PFSK-1 (cell line): ENCODE results near the gene MYO10.

Source experiments
- FOXP2 ChIP-seq: optimal IDR thresholded peaks from 2 replicates; pipeline ENCODE3; 2011; ENCODE audit warnings: borderline replicate concordance, control low read depth, inconsistent platforms; ENCODE audit not compliant: insufficient read depth; ENCODE audit errors: extremely low read length, extremely low read depth
- POLR2AphosphoS5 ChIP-seq: IDR thresholded peaks from 2 replicates; pipeline ENCODE4 v1.6.1; 2012; ENCODE audit warnings: low read depth, mild to moderate bottlenecking, control low read depth, low read length, moderate library complexity
- SIN3A ChIP-seq: IDR thresholded peaks from 2 replicates; pipeline ENCODE4 v1.6.1; 2012; ENCODE audit warnings: mild to moderate bottlenecking, low read length, moderate library complexity, borderline replicate concordance; ENCODE audit not compliant: insufficient read depth
- TAF1 ChIP-seq: IDR thresholded peaks from 2 replicates; pipeline ENCODE4 v1.6.1; 2012; ENCODE audit warnings: low read length, control low read depth, borderline replicate concordance; ENCODE audit not compliant: insufficient read depth
- TF ChIP-seq, protein P1 (sequence below), 2 experiments: IDR thresholded peaks; 2 replicates each; pipeline versions ENCODE4 v1.6.1 to v1.8.0; 2011 to 2012; ENCODE audit warnings: low read depth in 2 of 2, low read length in 2 of 2, control low read depth in 1 of 2, inconsistent platforms in 1 of 2, mild to moderate bottlenecking in 1 of 2, moderate library complexity in 1 of 2; ENCODE audit not compliant: insufficient read depth in 1 of 2

Gene MYO10

GRCh38 chr5:16858151-16858550, 77.9 kb downstream of the MYO10 start:
- TF ChIP-seq, protein P1, sequence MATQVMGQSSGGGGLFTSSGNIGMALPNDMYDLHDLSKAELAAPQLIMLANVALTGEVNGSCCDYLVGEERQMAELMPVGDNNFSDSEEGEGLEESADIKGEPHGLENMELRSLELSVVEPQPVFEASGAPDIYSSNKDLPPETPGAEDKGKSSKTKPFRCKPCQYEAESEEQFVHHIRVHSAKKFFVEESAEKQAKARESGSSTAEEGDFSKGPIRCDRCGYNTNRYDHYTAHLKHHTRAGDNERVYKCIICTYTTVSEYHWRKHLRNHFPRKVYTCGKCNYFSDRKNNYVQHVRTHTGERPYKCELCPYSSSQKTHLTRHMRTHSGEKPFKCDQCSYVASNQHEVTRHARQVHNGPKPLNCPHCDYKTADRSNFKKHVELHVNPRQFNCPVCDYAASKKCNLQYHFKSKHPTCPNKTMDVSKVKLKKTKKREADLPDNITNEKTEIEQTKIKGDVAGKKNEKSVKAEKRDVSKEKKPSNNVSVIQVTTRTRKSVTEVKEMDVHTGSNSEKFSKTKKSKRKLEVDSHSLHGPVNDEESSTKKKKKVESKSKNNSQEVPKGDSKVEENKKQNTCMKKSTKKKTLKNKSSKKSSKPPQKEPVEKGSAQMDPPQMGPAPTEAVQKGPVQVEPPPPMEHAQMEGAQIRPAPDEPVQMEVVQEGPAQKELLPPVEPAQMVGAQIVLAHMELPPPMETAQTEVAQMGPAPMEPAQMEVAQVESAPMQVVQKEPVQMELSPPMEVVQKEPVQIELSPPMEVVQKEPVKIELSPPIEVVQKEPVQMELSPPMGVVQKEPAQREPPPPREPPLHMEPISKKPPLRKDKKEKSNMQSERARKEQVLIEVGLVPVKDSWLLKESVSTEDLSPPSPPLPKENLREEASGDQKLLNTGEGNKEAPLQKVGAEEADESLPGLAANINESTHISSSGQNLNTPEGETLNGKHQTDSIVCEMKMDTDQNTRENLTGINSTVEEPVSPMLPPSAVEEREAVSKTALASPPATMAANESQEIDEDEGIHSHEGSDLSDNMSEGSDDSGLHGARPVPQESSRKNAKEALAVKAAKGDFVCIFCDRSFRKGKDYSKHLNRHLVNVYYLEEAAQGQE (IDR thresholded peaks at IDR 0.05; ENCODE audit: insufficient read depth in 1 of 2, low read depth in 2 of 2, low read length in 2 of 2): no peak
- TF ChIP-seq SIN3A: no peak

DNA sequence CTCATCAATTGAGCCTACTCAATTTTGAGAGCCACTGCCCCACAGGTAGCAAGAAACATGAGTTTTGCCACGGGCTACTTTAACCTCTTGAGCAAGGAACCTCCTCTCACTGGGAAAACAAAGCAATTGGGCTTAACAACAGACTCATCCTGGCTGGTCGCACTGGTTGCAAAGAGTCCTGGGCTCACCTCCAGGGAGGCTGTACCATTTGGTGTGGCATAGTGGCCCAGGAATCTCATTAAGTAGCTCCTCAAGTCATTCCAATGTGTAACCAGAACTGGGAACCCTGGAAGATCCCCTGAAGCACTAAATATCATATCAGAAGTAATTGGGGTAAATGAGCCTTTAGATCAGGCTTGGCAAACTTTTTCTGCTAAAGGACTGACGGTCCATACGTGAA, 78.5 kb downstream of the MYO10 start:
- TF ChIP-seq, protein P1 (IDR thresholded peaks at IDR 0.05; ENCODE audit: insufficient read depth in 1 of 2, low read depth in 2 of 2, low read length in 2 of 2): no peak
- TF ChIP-seq SIN3A: no peak
- TF ChIP-seq FOXP2: no peak
- TF ChIP-seq TAF1: no peak
- no peak for TF ChIP-seq POLR2AphosphoS5

- TF ChIP-seq FOXP2 (no peak), SIN3A (no peak), TAF1 (no peak), POLR2AphosphoS5 (no peak)
- TF ChIP-seq, protein P1 (IDR thresholded peaks at IDR 0.05; ENCODE audit: insufficient read depth in 1 of 2, low read depth in 2 of 2, low read length in 2 of 2): no peak
These were observed 79.6 kb downstream of the MYO10 start for GRCh38 chr5:16856531-16856930.

DNA sequence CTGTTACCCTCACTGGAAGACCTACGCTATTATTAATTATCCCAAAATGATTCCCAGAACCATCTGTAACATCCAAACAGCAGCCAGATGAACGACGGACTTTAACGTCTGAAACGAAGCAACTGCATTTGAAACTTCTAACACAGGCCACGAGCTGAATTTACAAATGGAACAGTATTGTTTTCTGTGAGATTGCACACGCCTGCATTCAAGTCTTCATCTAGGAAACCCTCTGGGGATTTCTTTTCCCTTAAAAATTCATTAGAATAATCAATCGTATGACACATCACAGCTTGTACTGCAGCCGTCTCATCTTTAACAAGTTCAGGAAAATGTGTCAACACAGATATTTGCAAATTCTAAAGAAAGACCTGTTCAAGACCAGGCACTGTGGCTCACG, 80.2 kb downstream of the MYO10 start:
- TF ChIP-seq, protein P1 (IDR thresholded peaks at IDR 0.05; ENCODE audit: insufficient read depth in 1 of 2, low read depth in 2 of 2, low read length in 2 of 2): no peak
- TF ChIP-seq TAF1 (no peak), FOXP2 (no peak), SIN3A (no peak), POLR2AphosphoS5 (no peak)

DNA sequence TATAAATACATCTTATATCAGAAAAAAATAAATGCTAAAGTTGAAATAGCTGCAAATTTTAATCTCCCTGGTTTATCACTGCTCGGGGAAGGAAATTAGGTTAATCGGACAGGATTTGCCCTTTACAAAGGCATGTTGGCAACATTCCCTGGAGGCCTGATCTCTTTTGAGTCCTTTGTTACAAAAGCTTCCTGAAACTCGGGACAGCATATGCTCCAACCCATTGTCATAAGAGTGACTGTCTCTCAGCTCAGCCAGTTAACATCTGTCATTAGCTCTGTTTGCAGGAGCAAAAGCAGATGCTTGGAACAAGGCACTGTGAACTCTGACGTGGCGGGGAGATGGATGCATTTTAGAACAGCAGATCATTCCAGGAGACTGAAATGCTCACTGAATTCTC, 80.6 kb downstream of the MYO10 start:
- no peak for TF ChIP-seq TAF1
- TF ChIP-seq SIN3A: no peak
- no peak for TF ChIP-seq FOXP2
- TF ChIP-seq, protein P1 (IDR thresholded peaks at IDR 0.05; ENCODE audit: insufficient read depth in 1 of 2, low read depth in 2 of 2, low read length in 2 of 2): no peak
- no peak for TF ChIP-seq POLR2AphosphoS5
